Panc1 (cell line): ENCODE data around the gene CLPTM1L. TPM values are rescaled to one million over a fixed set of nuclear protein-coding genes. Genes with fewer than 3 reads are reported as not detected.

Experiments used
- ATAC-seq: fragments of 200-7000 bp; cut with Tn5 transposase; 2 replicates; pipeline ENCODE4 v1.9.1; 2020; ENCODE audit warnings: mild to moderate bottlenecking, moderate library complexity
- BruUV-seq: library from RNA; stranded (reverse); fragments of 400-500 nt; replicated peaks from 2 replicates; lab custom pipeline; 2021; lab: Mats Ljungman, UMichigan
- CTCF ChIA-PET: fragments of 300-600 bp; sonication (Branson Sonifier 250); formaldehyde crosslinking; loops from one replicate; lab custom pipeline; 2022; ENCODE audit warnings: antibody characterized with exemption; lab: Charles Lee
- POLR2A ChIA-PET: fragments of 300-600 bp; sonication (Branson Sonifier 250); formaldehyde crosslinking; loops from one replicate; lab custom pipeline; 2022; ENCODE audit warnings: antibody characterized with exemption; lab: Charles Lee
- DNase-seq: peaks from one replicate; pipeline ENCODE4 v3.0.0-alpha.2; 2010; ENCODE audit warnings: low read depth, low spot score
- H3K27ac ChIP-seq: 2 replicates; pipeline ENCODE4 v1.5.1; 2011; ENCODE audit warnings: mild to moderate bottlenecking, low read length, inconsistent platforms
- H3K27me3 ChIP-seq: fragments of 200-500 bp; sonication (Bioruptor generic); 2 replicates; pipeline ENCODE4 v1.6.0; 2014; ENCODE audit warnings: low read length, inconsistent platforms; ENCODE audit not compliant: control insufficient read depth, insufficient read depth
- H3K36me3 ChIP-seq: fragments of 200-500 bp; sonication (Bioruptor generic); 2 replicates; pipeline ENCODE4 v1.5.1; 2014; ENCODE audit warnings: inconsistent platforms, mild to moderate bottlenecking, low read length, moderate library complexity; ENCODE audit not compliant: control insufficient read depth, insufficient read depth
- H3K4me1 ChIP-seq: 2 replicates; pipeline ENCODE4 v1.5.1; 2011; ENCODE audit warnings: inconsistent platforms, mild to moderate bottlenecking, low read length, moderate library complexity; ENCODE audit not compliant: control insufficient read depth, insufficient read depth
- H3K4me3 ChIP-seq, 2 experiments: 2 replicates each; pipeline ENCODE4 v1.5.1; 2011 to 2012; ENCODE audit warnings: low read depth in 2 of 2, low read length in 2 of 2, mild to moderate bottlenecking in 2 of 2, inconsistent platforms in 1 of 2, moderate library complexity in 1 of 2
- H3K9me3 ChIP-seq: fragments of 200-500 bp; sonication (Bioruptor generic); 2 replicates; pipeline ENCODE4 v1.5.1; 2014; ENCODE audit warnings: low read depth, mild to moderate bottlenecking, inconsistent platforms, low read length, moderate library complexity; ENCODE audit not compliant: control insufficient read depth, insufficient read depth
- POLR2AphosphoS5 ChIP-seq: IDR thresholded peaks from 2 replicates; pipeline ENCODE4 v1.6.1; 2012; ENCODE audit warnings: mild to moderate bottlenecking, low read depth, low read length, moderate library complexity
- SIN3A ChIP-seq: IDR thresholded peaks from 2 replicates; pipeline ENCODE4 v1.6.1; 2012; ENCODE audit warnings: low read depth, mild to moderate bottlenecking, low read length, moderate library complexity, borderline replicate concordance; ENCODE audit not compliant: insufficient read depth
- TCF7L2 ChIP-seq: IDR thresholded peaks from 2 replicates; pipeline ENCODE4 v1.6.1; 2011; ENCODE audit warnings: mild to moderate bottlenecking, low read depth, low read length, inconsistent platforms
- in situ Hi-C: cut with HindIII; loops from 2 replicates; pipeline ENCODE4 v1.10.0; 2016; ENCODE audit warnings: low sequenced_read_pairs, low pct_unique_long_range_greater_than_20kb
- intact Hi-C: fragments of 100-400 bp; cut with micrococcal nuclease; formaldehyde crosslinking; loops from one replicate; pipeline ENCODE4 v1.10.0; 2022; ENCODE audit not compliant: unreplicated experiment
- total RNA-seq: library from RNA; stranded (reverse); gene quantifications from one replicate; pipeline ENCODE4 v1.2.1, GENCODE V29; 2021; ENCODE audit not compliant: unreplicated experiment
- TF ChIP-seq, protein P1 (sequence below), 2 experiments: IDR thresholded peaks; 2 replicates each; pipeline ENCODE4 v1.6.1; 2011 to 2012; ENCODE audit warnings: low read depth in 2 of 2, control low read depth in 1 of 2, low read length in 1 of 2, mild to moderate bottlenecking in 1 of 2, moderate library complexity in 1 of 2; ENCODE audit not compliant: insufficient read depth in 1 of 2
- TF ChIP-seq, protein P2 (sequence below): fragments of 450-650 bp; IDR thresholded peaks from 2 replicates; pipeline ENCODE4 v1.5.1; 2017; ENCODE audit warnings: mild to moderate bottlenecking

The CLPTM1L gene
- total RNA-seq, 1 experiment from 2014 or later: 188 TPM

- intact Hi-C loops (no loop called here), in situ Hi-C loops (no loop called here)
- H3K36me3 ChIP-seq: peaks cover 6% of the 10 kb centered on the region
- ATAC-seq (peak; percentile 5; the same call in 1 of the 2 replicates), DNase-seq (no peak)
- no peaks in the 10 kb centered on the region for H3K27me3 ChIP-seq
- no peak overlapping the region for H3K27ac ChIP-seq
- H3K4me1 ChIP-seq: no peaks in the 10 kb centered on the region; the same call in 1 of the 2 replicates
- no peak overlapping the region for H3K4me3 ChIP-seq
- BruUV-seq: no TSS peak
- ChIA-PET POLR2A (no interaction called here), CTCF (no interaction called here)
- TF ChIP-seq POLR2AphosphoS5: no peak
- TF ChIP-seq, protein P1, sequence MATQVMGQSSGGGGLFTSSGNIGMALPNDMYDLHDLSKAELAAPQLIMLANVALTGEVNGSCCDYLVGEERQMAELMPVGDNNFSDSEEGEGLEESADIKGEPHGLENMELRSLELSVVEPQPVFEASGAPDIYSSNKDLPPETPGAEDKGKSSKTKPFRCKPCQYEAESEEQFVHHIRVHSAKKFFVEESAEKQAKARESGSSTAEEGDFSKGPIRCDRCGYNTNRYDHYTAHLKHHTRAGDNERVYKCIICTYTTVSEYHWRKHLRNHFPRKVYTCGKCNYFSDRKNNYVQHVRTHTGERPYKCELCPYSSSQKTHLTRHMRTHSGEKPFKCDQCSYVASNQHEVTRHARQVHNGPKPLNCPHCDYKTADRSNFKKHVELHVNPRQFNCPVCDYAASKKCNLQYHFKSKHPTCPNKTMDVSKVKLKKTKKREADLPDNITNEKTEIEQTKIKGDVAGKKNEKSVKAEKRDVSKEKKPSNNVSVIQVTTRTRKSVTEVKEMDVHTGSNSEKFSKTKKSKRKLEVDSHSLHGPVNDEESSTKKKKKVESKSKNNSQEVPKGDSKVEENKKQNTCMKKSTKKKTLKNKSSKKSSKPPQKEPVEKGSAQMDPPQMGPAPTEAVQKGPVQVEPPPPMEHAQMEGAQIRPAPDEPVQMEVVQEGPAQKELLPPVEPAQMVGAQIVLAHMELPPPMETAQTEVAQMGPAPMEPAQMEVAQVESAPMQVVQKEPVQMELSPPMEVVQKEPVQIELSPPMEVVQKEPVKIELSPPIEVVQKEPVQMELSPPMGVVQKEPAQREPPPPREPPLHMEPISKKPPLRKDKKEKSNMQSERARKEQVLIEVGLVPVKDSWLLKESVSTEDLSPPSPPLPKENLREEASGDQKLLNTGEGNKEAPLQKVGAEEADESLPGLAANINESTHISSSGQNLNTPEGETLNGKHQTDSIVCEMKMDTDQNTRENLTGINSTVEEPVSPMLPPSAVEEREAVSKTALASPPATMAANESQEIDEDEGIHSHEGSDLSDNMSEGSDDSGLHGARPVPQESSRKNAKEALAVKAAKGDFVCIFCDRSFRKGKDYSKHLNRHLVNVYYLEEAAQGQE (IDR thresholded peaks at IDR 0.05; ENCODE audit: insufficient read depth in 1 of 2, low read depth in 2 of 2, low read length in 1 of 2): no peak
- TF ChIP-seq SIN3A: no peak
- TF ChIP-seq TCF7L2: no peak
- TF ChIP-seq, protein P2, sequence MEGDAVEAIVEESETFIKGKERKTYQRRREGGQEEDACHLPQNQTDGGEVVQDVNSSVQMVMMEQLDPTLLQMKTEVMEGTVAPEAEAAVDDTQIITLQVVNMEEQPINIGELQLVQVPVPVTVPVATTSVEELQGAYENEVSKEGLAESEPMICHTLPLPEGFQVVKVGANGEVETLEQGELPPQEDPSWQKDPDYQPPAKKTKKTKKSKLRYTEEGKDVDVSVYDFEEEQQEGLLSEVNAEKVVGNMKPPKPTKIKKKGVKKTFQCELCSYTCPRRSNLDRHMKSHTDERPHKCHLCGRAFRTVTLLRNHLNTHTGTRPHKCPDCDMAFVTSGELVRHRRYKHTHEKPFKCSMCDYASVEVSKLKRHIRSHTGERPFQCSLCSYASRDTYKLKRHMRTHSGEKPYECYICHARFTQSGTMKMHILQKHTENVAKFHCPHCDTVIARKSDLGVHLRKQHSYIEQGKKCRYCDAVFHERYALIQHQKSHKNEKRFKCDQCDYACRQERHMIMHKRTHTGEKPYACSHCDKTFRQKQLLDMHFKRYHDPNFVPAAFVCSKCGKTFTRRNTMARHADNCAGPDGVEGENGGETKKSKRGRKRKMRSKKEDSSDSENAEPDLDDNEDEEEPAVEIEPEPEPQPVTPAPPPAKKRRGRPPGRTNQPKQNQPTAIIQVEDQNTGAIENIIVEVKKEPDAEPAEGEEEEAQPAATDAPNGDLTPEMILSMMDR: no peak
- no peaks in the 10 kb centered on the region for H3K9me3 ChIP-seq
These were observed 13.0 kb downstream of the CLPTM1L start for GRCh38 chr5:1331861-1332405.

GRCh38 chr5:1330847-1331831, 13.8 kb downstream of the CLPTM1L start:
- BruUV-seq: no TSS peak
- no peak for TF ChIP-seq POLR2AphosphoS5
- no peak for TF ChIP-seq SIN3A
- TF ChIP-seq, protein P2: no peak
- no peak for TF ChIP-seq TCF7L2
- TF ChIP-seq, protein P1 (IDR thresholded peaks at IDR 0.05; ENCODE audit: insufficient read depth in 1 of 2, low read depth in 2 of 2, low read length in 1 of 2): no peak
- in situ Hi-C loops (no loop called here), intact Hi-C loops (no loop called here)
- DNase-seq (no peak), ATAC-seq (0 out of 2 replicates have a peak, but pooled peaks have one; percentile 33)
- Histone ChIP-seq H3K36me3 (peaks cover 6% of the 10 kb centered on the region; the same call in 1 of the 2 replicates), H3K27ac (no peak overlapping the region), H3K4me1 (peaks cover 3% of the 10 kb centered on the region), H3K27me3 (no peaks in the 10 kb centered on the region), H3K4me3 (no peak overlapping the region), H3K9me3 (no peaks in the 10 kb centered on the region)
- ChIA-PET POLR2A (no interaction called here), CTCF (no interaction called here)
